H1 (cell line): ENCODE data around the gene NAIF1. TPM values are rescaled to one million over a fixed set of nuclear protein-coding genes. Genes with fewer than 3 reads are reported as not detected.

ENCODE experiments used
- ATF2 ChIP-seq: IDR thresholded peaks from 2 replicates; pipeline ENCODE4 v1.6.1; 2012; ENCODE audit warnings: low read length, inconsistent platforms
- CBX5 ChIP-seq: fragments of 300-800, 300-1000 bp; sonication (generic); IDR thresholded peaks from 2 replicates; pipeline ENCODE4 v1.7.1; 2016; ENCODE audit warnings: antibody characterized with exemption, low read length, low read depth
- CEBPB ChIP-seq: IDR thresholded peaks from 2 replicates; pipeline ENCODE4 v1.6.1; 2012; ENCODE audit warnings: low read depth, low read length
- CREB1 ChIP-seq: IDR thresholded peaks from 2 replicates; pipeline ENCODE4 v1.6.1; 2012; ENCODE audit warnings: inconsistent platforms
- CTBP2 ChIP-seq: IDR thresholded peaks from 2 replicates; pipeline ENCODE4 v1.7.0; 2011; ENCODE audit warnings: borderline replicate concordance, mild to moderate bottlenecking, moderate library complexity, mixed read lengths, low read length; ENCODE audit not compliant: insufficient read depth, insufficient read length
- CTCF ChIP-seq, 3 experiments: IDR thresholded peaks; 1 replicate in 2 of 3; 2 replicates in 1 of 3; pipeline versions ENCODE4 v1.5.1 to v1.6.1; 2011; ENCODE audit warnings: low read length in 3 of 3, mild to moderate bottlenecking in 3 of 3, inconsistent platforms in 2 of 3, low read depth in 1 of 3, moderate library complexity in 1 of 3; ENCODE audit not compliant: insufficient read depth in 1 of 3; ENCODE audit errors: control extremely low read depth in 1 of 3
- EGR1 ChIP-seq: IDR thresholded peaks from 2 replicates; pipeline ENCODE4 v1.6.1; 2011; ENCODE audit warnings: low read depth, low read length, borderline replicate concordance
- EP300 ChIP-seq, 2 experiments: IDR thresholded peaks; 1 replicate in 1 of 2; 2 replicates in 1 of 2; pipeline ENCODE4 v1.6.1; 2011 to 2012; ENCODE audit warnings: low read depth in 2 of 2, low read length in 2 of 2, mild to moderate bottlenecking in 2 of 2, borderline replicate concordance in 1 of 2, inconsistent platforms in 1 of 2, moderate library complexity in 1 of 2
- MAFK ChIP-seq: IDR thresholded peaks from 2 replicates; pipeline ENCODE4 v1.6.1; 2012; ENCODE audit warnings: low read depth, mild to moderate bottlenecking, improper control_type of control experiment, low read length
- PHF8 ChIP-seq: fragments of 200-600 bp; sonication (generic); conservative IDR thresholded peaks from 2 replicates; pipeline ENCODE4 v1.7.1; 2012; ENCODE audit warnings: low read depth, mild to moderate bottlenecking, inconsistent platforms, low read length, moderate library complexity
- POLR2A ChIP-seq, 2 experiments: IDR thresholded peaks; 1 replicate in 1 of 2; 2 replicates in 1 of 2; pipeline ENCODE4 v1.6.1; 2011; ENCODE audit warnings: low read depth in 2 of 2, low read length in 2 of 2, mild to moderate bottlenecking in 2 of 2; ENCODE audit errors: control extremely low read depth in 1 of 2
- POLR2AphosphoS5 ChIP-seq: IDR thresholded peaks from 2 replicates; pipeline ENCODE4 v1.6.1; 2011; ENCODE audit warnings: low read depth, low read length
- RAD21 ChIP-seq, 2 experiments: IDR thresholded peaks in 1 of 2; conservative IDR thresholded peaks in 1 of 2; 2 replicates each; pipeline ENCODE4 v1.6.1; 2011; ENCODE audit warnings: low read depth in 2 of 2, low read length in 2 of 2, improper control_type of control experiment in 1 of 2, inconsistent platforms in 1 of 2, mild to moderate bottlenecking in 1 of 2, moderate library complexity in 1 of 2
- RXRA ChIP-seq: IDR thresholded peaks from 2 replicates; pipeline ENCODE4 v1.6.1; 2011; ENCODE audit warnings: low read depth, mild to moderate bottlenecking, low read length, moderate library complexity; ENCODE audit not compliant: insufficient read depth
- SIRT6 ChIP-seq: IDR thresholded peaks from one replicate; pipeline ENCODE4 v1.7.1; 2012; ENCODE audit warnings: low read length, inconsistent platforms
- SP1 ChIP-seq: IDR thresholded peaks from 2 replicates; pipeline ENCODE4 v1.6.1; 2011; ENCODE audit warnings: low read depth, low read length
- SP4 ChIP-seq: IDR thresholded peaks from 2 replicates; pipeline ENCODE4 v1.6.1; 2012; ENCODE audit warnings: low read length, inconsistent platforms
- SUZ12 ChIP-seq: fragments of 200-600 bp; sonication (generic); IDR thresholded peaks from 2 replicates; pipeline ENCODE4 v1.6.1; 2012; ENCODE audit warnings: mild to moderate bottlenecking, inconsistent platforms, low read length, moderate library complexity, mixed read lengths
- TBP ChIP-seq: IDR thresholded peaks from 2 replicates; pipeline ENCODE4 v1.6.1; 2011; ENCODE audit warnings: low read depth, low read length, improper control_type of control experiment
- ZNF274 ChIP-seq: IDR thresholded peaks from 2 replicates; pipeline ENCODE4 v1.7.0; 2012; ENCODE audit warnings: low read length, borderline replicate concordance; ENCODE audit errors: extremely low read depth
- polyA plus RNA-seq, 7 experiments: library from polyadenylated mRNA; depleted of rRNA in 3 of 7; stranded (reverse) in 5 of 7; unstranded in 2 of 7; fragments of >200 nt in 5 of 7; fragments of 200-250 nt in 2 of 7; gene quantifications; 1 replicate in 5 of 7; 2 replicates in 1 of 7; 4 replicates in 1 of 7; pipeline versions ENCODE4 v1.2.1 to v1.2.3, GENCODE V29; 2011 to 2013; ENCODE audit warnings: missing spikeins in 2 of 7, mixed read lengths in 2 of 7
- total RNA-seq: library from RNA; stranded (reverse); fragmentation: NEBNext Ultra II Directional; extraction: Animal tissue kit (Norgen Biotek cat#: 25700); gene quantifications from 2 replicates; pipeline ENCODE4 v1.2.1, GENCODE V29; 2021

The NAIF1 gene
- total and polyA plus RNA-seq, 2 of the 8 experiments (the other 6 are each of a cell fraction or from before 2014, with no cell fraction given) = 8.7 to 9.0 TPM

DNA sequence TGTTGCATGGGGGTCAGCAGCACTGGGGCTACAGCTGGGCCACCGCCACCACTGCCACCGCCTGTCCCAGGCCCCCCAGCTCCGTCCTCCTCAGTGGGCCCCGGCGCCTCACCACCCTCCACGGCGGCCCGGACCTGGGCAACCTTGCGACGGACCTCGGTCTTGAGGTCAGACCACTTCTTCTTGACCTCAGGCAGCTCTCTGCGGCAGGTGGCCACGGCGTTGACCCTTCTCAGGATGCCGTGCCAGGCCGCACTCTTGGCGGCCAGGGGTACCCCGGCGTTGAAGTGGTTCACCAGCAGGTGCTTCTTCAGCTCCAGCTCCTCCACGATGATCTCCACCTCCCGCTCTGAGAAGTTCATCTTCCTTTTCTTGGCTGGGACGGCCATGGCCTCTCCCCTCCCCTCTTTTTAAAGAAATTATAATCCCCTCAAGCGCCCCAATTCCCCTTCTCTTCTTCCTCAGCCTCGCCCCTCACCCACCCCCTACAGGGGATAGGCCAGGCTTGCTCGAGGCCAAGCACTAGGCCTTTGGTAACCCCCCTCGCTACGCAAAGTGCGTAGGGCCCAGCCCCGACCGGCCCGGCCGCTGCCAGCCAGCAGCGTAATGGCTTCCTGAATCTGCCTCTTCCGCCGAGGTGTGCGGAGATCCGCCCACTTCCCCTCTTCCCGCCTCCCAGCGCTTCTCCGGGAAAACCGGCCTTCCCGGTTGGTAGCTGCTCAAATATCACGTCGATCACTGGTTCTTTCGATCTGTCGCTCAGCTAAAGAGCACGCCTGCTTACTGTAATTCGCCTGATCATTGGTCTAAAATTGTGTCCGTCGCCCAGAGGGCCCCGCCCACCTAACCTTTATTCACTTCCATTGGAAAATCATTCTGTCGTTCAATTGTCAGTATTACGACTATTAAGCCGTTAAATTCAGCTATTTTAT, at the start of gene NAIF1 (continued):
- TF ChIP-seq PHF8 (no peak), TBP (no peak), SIRT6 (no peak), POLR2A (IDR thresholded peaks at IDR 0.05; ENCODE audit: control extremely low read depth in 1 of 2, low read depth in 2 of 2, low read length in 2 of 2) (no peak), CBX5 (no peak), ZNF274 (no peak), CEBPB (no peak), SP1 (peak; percentile 100), CTCF (IDR thresholded peaks at IDR 0.05; ENCODE audit: control extremely low read depth in 1 of 3, insufficient read depth in 1 of 3, low read depth in 1 of 3, low read length in 3 of 3) (no peak), CREB1 (peak; percentile 72), EGR1 (no peak), ATF2 (no peak), POLR2AphosphoS5 (no peak), RXRA (no peak), CTBP2 (no peak), SUZ12 (no peak), MAFK (no peak), SP4 (peak; percentile 99), RAD21 (IDR thresholded peaks at IDR 0.05 in 1 of 2, conservative IDR thresholded peaks at IDR 0.05 in 1 of 2; ENCODE audit: low read depth in 2 of 2, low read length in 2 of 2) (no peak), EP300 (IDR thresholded peaks at IDR 0.05; ENCODE audit: borderline replicate concordance in 1 of 2, low read depth in 2 of 2, low read length in 2 of 2) (no peak)
